A673 (cell line): ENCODE results near the gene SPINK7. TPM values are rescaled to one million over a fixed set of nuclear protein-coding genes. Genes with fewer than 3 reads are reported as not detected.

Source experiments
- BruUV-seq: library from RNA; stranded (reverse); fragments of 400-500 nt; replicated peaks from 2 replicates; lab custom pipeline; 2021; lab: Mats Ljungman, UMichigan
- CTCF ChIA-PET: fragments of 300-600 bp; sonication (Branson Sonifier 250); formaldehyde crosslinking; loops from one replicate; lab custom pipeline; 2022; ENCODE audit warnings: antibody characterized with exemption; lab: Charles Lee
- POLR2A ChIA-PET: fragments of 300-600 bp; sonication (Branson Sonifier 250); formaldehyde crosslinking; loops from one replicate; lab custom pipeline; 2022; ENCODE audit warnings: antibody characterized with exemption; ENCODE audit not compliant: low non-redundant PET; lab: Charles Lee
- DNase-seq: peaks from one replicate; pipeline ENCODE4 v3.0.0-alpha.2; 2015; ENCODE audit warnings: low spot score
- H3K27ac ChIP-seq: fragments of 200-600 bp; sonication (generic); 2 replicates; pipeline ENCODE4 v1.5.1; 2016; ENCODE audit warnings: mixed run types, low read depth, mild to moderate bottlenecking, mixed read lengths, antibody characterized with exemption, low read length; ENCODE audit not compliant: poor library complexity, severe bottlenecking
- H3K27me3 ChIP-seq: fragments of 200-600 bp; sonication (generic); replicated peaks from 2 replicates; pipeline ENCODE4 v1.6.1; 2017; ENCODE audit warnings: mixed run types, low read depth, mild to moderate bottlenecking, mixed read lengths, antibody characterized with exemption, low read length; ENCODE audit not compliant: insufficient read depth, poor library complexity
- H3K36me3 ChIP-seq: fragments of 200-600 bp; sonication (generic); 2 replicates; pipeline ENCODE4 v1.6.1; 2016; ENCODE audit warnings: mixed run types, mild to moderate bottlenecking, mixed read lengths, antibody characterized with exemption, low read length; ENCODE audit not compliant: insufficient read depth, poor library complexity, severe bottlenecking
- H3K4me1 ChIP-seq: fragments of 200-600 bp; sonication (generic); 2 replicates; pipeline ENCODE4 v1.6.1; 2017; ENCODE audit warnings: mixed run types, mild to moderate bottlenecking, mixed read lengths, antibody characterized with exemption, low read length; ENCODE audit not compliant: insufficient read depth, poor library complexity, severe bottlenecking
- H3K4me3 ChIP-seq: fragments of 200-600 bp; sonication (generic); 2 replicates; pipeline ENCODE4 v1.5.1; 2016; ENCODE audit warnings: low read depth, mixed run types, mild to moderate bottlenecking, mixed read lengths, low read length; ENCODE audit not compliant: poor library complexity, severe bottlenecking
- H3K9me3 ChIP-seq: fragments of 200-600 bp; sonication (generic); 2 replicates; pipeline ENCODE4 v1.6.1; 2016; ENCODE audit warnings: mixed run types, low read depth, mild to moderate bottlenecking, mixed read lengths, antibody characterized with exemption, low read length; ENCODE audit not compliant: poor library complexity, severe bottlenecking
- EZH2 ChIP-seq: fragments of 200-600 bp; sonication (generic); IDR thresholded peaks from 2 replicates; pipeline ENCODE4 v1.6.1; 2017; ENCODE audit warnings: borderline replicate concordance, low read depth, mild to moderate bottlenecking, mixed read lengths, antibody characterized with exemption, low read length; ENCODE audit not compliant: poor library complexity, severe bottlenecking
- intact Hi-C: fragments of 100-400 bp; cut with micrococcal nuclease; formaldehyde crosslinking; loops from one replicate; pipeline ENCODE4 v1.10.0; 2022; ENCODE audit not compliant: unreplicated experiment
- total RNA-seq: library from RNA; stranded (reverse); gene quantifications from 2 replicates; pipeline ENCODE4 v1.2.3, GENCODE V29; 2021
- TF ChIP-seq, protein P1 (sequence below): fragments of 300-800, 200-600 bp; sonication (generic); conservative IDR thresholded peaks from 2 replicates; pipeline ENCODE4 v1.5.1; 2017; ENCODE audit warnings: low read depth, mild to moderate bottlenecking, antibody characterized with exemption, low read length, moderate library complexity, mixed read lengths

Gene SPINK7
- total RNA-seq, 1 experiment from 2014 or later, result not detected

DNA sequence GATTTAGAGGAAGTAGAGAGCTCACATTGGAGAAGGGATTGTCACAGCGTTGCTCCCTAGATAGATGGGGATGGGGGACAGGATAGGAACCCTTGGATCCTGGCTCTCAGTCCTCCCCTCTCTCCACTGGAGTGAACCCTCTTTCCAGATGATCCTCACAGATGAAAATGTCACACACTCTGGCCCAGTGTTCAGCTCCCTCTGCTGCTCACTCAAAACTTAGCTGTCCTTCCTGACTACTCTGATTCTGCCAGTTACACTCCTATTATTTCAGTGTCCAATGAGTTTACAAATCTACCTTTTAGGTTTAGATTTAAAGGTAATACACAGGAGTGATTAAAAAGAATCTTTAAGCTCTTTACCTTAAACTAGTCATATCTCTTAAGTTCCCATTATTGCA is 5.8 kb upstream of the SPINK7 start:
- BruUV-seq, result no TSS peak
- TF ChIP-seq EZH2, result no peak
- TF ChIP-seq, protein P1, sequence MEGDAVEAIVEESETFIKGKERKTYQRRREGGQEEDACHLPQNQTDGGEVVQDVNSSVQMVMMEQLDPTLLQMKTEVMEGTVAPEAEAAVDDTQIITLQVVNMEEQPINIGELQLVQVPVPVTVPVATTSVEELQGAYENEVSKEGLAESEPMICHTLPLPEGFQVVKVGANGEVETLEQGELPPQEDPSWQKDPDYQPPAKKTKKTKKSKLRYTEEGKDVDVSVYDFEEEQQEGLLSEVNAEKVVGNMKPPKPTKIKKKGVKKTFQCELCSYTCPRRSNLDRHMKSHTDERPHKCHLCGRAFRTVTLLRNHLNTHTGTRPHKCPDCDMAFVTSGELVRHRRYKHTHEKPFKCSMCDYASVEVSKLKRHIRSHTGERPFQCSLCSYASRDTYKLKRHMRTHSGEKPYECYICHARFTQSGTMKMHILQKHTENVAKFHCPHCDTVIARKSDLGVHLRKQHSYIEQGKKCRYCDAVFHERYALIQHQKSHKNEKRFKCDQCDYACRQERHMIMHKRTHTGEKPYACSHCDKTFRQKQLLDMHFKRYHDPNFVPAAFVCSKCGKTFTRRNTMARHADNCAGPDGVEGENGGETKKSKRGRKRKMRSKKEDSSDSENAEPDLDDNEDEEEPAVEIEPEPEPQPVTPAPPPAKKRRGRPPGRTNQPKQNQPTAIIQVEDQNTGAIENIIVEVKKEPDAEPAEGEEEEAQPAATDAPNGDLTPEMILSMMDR, result no peak
- no peak for DNase-seq
- no peaks in the 10 kb centered on the region for H3K4me1 ChIP-seq
- ChIA-PET POLR2A (no interaction called here), CTCF (no interaction called here)
- intact Hi-C loops, result loop anchor here (10.0 kb wide), 1 partner anchor 418 kb away; no protein-coding TSS in a partner anchor
- H3K36me3 ChIP-seq, result no peaks in the 10 kb centered on the region
- peaks cover 15% of the 10 kb centered on the region for H3K27me3 ChIP-seq
- H3K4me3 ChIP-seq, result no peak overlapping the region
- H3K27ac ChIP-seq, result no peak overlapping the region
- H3K9me3 ChIP-seq, result no peaks in the 10 kb centered on the region

DNA sequence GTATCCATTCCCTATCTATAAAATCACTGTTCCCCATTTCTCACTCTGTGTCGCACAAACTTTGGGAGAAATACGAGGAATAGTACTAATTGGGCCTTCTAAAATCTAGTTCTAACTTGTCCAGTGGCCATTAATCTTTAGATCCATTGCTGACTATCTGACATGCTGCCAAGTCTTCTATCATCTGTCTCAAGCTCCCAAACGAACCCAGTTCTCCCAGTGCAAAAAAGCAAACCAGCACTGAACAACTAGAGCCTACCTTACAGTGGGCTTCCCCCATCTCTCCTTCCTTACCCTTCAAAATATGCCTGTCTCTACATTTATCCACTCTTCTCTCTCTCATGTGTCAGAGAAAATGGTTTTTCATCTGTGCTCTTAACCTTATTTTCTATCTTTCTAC is 3.2 kb upstream of the SPINK7 start:
- Histone ChIP-seq H3K36me3 (no peaks in the 10 kb centered on the region), H3K27me3 (peaks cover 8% of the 10 kb centered on the region), H3K27ac (no peak overlapping the region), H3K4me3 (no peak overlapping the region), H3K4me1 (no peaks in the 10 kb centered on the region), H3K9me3 (no peaks in the 10 kb centered on the region)
- DNase-seq, result no peak
- intact Hi-C loops, result loop anchor here (10.0 kb wide), 1 partner anchor 416 kb away; no protein-coding TSS in a partner anchor
- no TSS peak for BruUV-seq
- CTCF ChIA-PET, result no interaction called here
- POLR2A ChIA-PET, result no interaction called here
- TF ChIP-seq, protein P1, result no peak
- TF ChIP-seq EZH2, result no peak

DNA sequence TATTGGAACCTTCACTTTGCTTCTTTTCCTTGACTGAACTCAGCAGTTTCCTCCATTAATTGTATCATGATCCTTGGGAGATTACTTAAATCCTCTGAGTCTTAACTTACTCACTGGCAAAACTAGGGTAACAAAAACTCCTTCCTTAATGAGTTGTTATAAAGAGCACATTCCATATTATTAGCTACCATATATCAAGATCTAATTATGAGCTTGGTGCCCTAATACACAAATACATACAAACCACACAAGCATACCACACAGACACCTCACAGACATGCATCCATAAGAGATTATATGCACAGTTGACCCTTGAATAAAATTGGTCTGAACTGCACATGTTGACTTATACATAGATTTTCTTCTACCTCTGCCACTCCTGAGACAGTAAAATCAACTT is 2.5 kb upstream of the SPINK7 start:
- TF ChIP-seq, protein P1, result no peak
- TF ChIP-seq EZH2, result no peak
- H3K4me1 ChIP-seq, result no peaks in the 10 kb centered on the region
- no TSS peak for BruUV-seq
- intact Hi-C loops, result loop anchor here (10.0 kb wide), 1 partner anchor 415 kb away; no protein-coding TSS in a partner anchor
- no peaks in the 10 kb centered on the region for H3K9me3 ChIP-seq
- no peak for DNase-seq
- POLR2A ChIA-PET, result no interaction called here
- H3K27me3 ChIP-seq, result peaks cover 4% of the 10 kb centered on the region
- H3K4me3 ChIP-seq, result no peak overlapping the region
- CTCF ChIA-PET, result no interaction called here
- H3K27ac ChIP-seq, result no peak overlapping the region
- no peaks in the 10 kb centered on the region for H3K36me3 ChIP-seq
